Measurements from ENCODE around the gene AGXT2. TPM values are rescaled to one million over a fixed set of nuclear protein-coding genes. Genes with fewer than 3 reads are reported as not detected.

The AGXT2 gene
- total RNA-seq, 1 experiment from 2014 or later, result not detected

DNA sequence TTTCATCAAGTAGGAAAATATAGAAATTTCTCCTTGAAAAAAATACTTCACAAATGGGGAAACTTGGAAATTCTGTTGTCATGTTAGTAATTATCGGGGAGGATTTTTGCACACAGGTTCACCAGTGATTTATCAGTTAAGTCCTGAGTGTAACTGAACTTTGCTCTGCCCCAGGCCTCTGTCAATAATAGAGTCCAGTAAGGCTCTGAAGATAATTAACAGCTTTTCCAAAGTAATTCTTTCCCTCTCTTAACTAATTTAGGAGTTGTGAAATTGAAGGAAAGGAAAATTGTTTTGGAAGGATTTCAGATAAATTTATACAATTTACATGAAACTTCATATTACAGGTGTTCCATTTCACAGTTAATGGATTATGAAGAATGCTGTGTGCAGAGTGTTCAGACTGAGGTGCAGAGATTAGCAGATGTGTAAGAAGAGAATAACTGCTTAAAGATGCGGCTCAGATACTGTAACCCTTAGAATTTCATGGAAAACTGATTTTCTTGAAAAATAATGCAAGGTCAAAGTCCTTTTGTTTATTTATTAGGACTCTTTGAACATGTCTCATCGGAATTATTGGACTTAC, 2.9 kb upstream of the AGXT2 start:
- H3K9me2 ChIP-seq (ENCODE audit: insufficient read depth), result no peaks in the 10 kb centered on the region
- no peak for ATAC-seq
- H3K27me3 ChIP-seq (ENCODE audit: insufficient read depth, low read length), result peaks cover 41% of the 10 kb centered on the region
- CTCF ChIA-PET, result no interaction called here
- BruUV-seq (replicated peaks), result no TSS peak
- no peak for DNase-seq (ENCODE audit: low read depth, low spot score)
- no peak for TF ChIP-seq ZFX (IDR thresholded peaks at IDR 0.05)
- no peaks in the 10 kb centered on the region for H3K36me3 ChIP-seq (ENCODE audit: control insufficient read depth in 1 of 2, insufficient read depth in 2 of 2, low read length in 2 of 2)
- no peak overlapping the region for H2AFZ ChIP-seq (ENCODE audit: low read depth, low read length, poor library complexity, severe bottlenecking)
- POLR2A ChIA-PET, result no interaction called here
- intact Hi-C loops (cut with micrococcal nuclease), result no loop called here
- RAD21 ChIA-PET (ENCODE audit: low non-redundant PET in 1 of 2, low total read pairs in 2 of 2, uncharacterized antibody in 2 of 2, unreplicated experiment in 2 of 2), result no interaction called here
- no peak overlapping the region for H3K9ac ChIP-seq (ENCODE audit: low read length)
- no peaks in the 10 kb centered on the region for H3K79me2 ChIP-seq (ENCODE audit: insufficient read depth, low read length)
- H4K20me1 ChIP-seq (ENCODE audit: insufficient read depth), result no peaks in the 10 kb centered on the region
- H3K9me3 ChIP-seq (ENCODE audit: control insufficient read depth in 1 of 2, insufficient read depth in 1 of 2, low read depth in 1 of 2, low read length in 2 of 2), result no peaks in the 10 kb centered on the region
- no peaks in the 10 kb centered on the region for H3K4me1 ChIP-seq (ENCODE audit: control insufficient read depth in 1 of 2, insufficient read depth in 2 of 2, low read length in 2 of 2)
- H3K4me2 ChIP-seq (ENCODE audit: low read length), result no peak overlapping the region
- H3K27ac ChIP-seq (ENCODE audit: low read depth, low read length), result no peak overlapping the region
- no peak overlapping the region for H3K4me3 ChIP-seq (replicated peaks in 1 of 2; ENCODE audit: low read depth in 1 of 2, low read length in 2 of 2)

DNA sequence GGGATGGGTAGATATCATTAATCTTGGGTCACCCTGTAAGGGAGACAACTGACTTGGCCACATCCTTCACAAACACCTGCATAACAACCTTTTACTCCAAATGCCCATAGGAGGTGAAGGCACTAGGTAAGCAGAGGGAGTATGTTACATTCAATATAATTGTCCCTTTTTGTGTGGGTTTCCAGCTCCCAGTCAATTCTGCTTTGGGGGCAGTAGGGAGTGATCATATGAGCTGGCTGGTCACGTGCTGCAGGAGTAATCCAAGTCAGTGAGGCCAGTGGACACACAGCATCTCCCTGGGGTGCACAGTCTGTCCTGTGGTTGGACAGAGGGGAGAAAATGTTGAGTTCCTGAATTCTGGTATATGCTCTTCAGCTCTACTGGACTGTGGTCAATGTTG, 1.2 kb upstream of the AGXT2 start:
- no TSS peak for BruUV-seq (replicated peaks)
- DNase-seq (ENCODE audit: low read depth, low spot score) (no peak), ATAC-seq (no peak)
- TF ChIP-seq, protein P1, sequence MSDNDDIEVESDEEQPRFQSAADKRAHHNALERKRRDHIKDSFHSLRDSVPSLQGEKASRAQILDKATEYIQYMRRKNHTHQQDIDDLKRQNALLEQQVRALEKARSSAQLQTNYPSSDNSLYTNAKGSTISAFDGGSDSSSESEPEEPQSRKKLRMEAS (IDR thresholded peaks at IDR 0.05), result no peak
- TF ChIP-seq SIN3A (IDR thresholded peaks at IDR 0.05; ENCODE audit: low read depth), result no peak
- no peak for TF ChIP-seq EZH2phosphoT487 (IDR thresholded peaks at IDR 0.05; ENCODE audit: borderline replicate concordance)
- no peak for TF ChIP-seq EZH2 (IDR thresholded peaks at IDR 0.05)
- TF ChIP-seq TCF7L2 (IDR thresholded peaks at IDR 0.05; ENCODE audit: borderline replicate concordance, extremely low read depth, insufficient read depth, insufficient read length), result no peak
- no peak for TF ChIP-seq EGR1 (IDR thresholded peaks at IDR 0.05; ENCODE audit: low read depth)
- ChIA-PET POLR2A (no interaction called here), RAD21 (ENCODE audit: low non-redundant PET in 1 of 2, low total read pairs in 2 of 2, uncharacterized antibody in 2 of 2, unreplicated experiment in 2 of 2) (no interaction called here), CTCF (no interaction called here)
- intact Hi-C loops (cut with micrococcal nuclease), result no loop called here
- Histone ChIP-seq H3K9me2 (ENCODE audit: insufficient read depth) (no peaks in the 10 kb centered on the region), H3K9ac (ENCODE audit: low read length) (no peak overlapping the region), H3K4me2 (ENCODE audit: low read length) (no peak overlapping the region), H3K9me3 (ENCODE audit: control insufficient read depth in 1 of 2, insufficient read depth in 1 of 2, low read depth in 1 of 2, low read length in 2 of 2) (no peaks in the 10 kb centered on the region), H4K20me1 (ENCODE audit: insufficient read depth) (no peaks in the 10 kb centered on the region), H3K4me3 (replicated peaks in 1 of 2; ENCODE audit: low read depth in 1 of 2, low read length in 2 of 2) (no peak overlapping the region), H2AFZ (ENCODE audit: low read depth, low read length, poor library complexity, severe bottlenecking) (no peak overlapping the region), H3K36me3 (ENCODE audit: control insufficient read depth in 1 of 2, insufficient read depth in 2 of 2, low read length in 2 of 2) (no peaks in the 10 kb centered on the region), H3K27me3 (ENCODE audit: insufficient read depth, low read length) (peaks cover 44% of the 10 kb centered on the region), H3K27ac (ENCODE audit: low read depth, low read length) (no peak overlapping the region), H3K4me1 (ENCODE audit: control insufficient read depth in 1 of 2, insufficient read depth in 2 of 2, low read length in 2 of 2) (no peaks in the 10 kb centered on the region), H3K79me2 (ENCODE audit: insufficient read depth, low read length) (no peaks in the 10 kb centered on the region)

Measured in HCT116 (cell line).